ENCODE measurements around the gene ADD2. TPM values are rescaled to one million over a fixed set of nuclear protein-coding genes. Genes with fewer than 3 reads are reported as not detected.

Gene ADD2
- total RNA-seq, 1 donor from 2014 or later, result 2.6 TPM

DNA sequence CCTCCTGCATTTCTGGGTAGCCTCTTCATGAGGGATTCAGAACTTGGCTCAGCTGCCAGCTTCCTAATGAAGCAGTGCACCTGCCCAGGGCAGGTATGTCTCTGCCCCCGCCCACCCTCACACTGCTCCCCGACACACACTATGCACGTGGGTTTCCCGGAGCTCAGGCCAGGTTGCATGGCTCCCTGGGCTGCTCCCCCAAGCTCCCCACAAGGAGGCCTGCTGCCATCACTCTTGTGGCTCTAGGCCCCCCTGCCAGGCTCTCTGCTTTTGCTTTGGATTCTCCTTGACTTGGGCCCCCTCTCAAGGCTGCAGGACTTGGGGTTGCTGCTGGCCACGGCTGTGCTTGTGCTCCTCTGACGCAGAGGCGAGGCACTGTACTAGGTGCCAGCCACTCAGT is 43.6 kb downstream of the ADD2 start:
- DNase-seq (ENCODE audit: low read depth, low spot score), result no peak

DNA sequence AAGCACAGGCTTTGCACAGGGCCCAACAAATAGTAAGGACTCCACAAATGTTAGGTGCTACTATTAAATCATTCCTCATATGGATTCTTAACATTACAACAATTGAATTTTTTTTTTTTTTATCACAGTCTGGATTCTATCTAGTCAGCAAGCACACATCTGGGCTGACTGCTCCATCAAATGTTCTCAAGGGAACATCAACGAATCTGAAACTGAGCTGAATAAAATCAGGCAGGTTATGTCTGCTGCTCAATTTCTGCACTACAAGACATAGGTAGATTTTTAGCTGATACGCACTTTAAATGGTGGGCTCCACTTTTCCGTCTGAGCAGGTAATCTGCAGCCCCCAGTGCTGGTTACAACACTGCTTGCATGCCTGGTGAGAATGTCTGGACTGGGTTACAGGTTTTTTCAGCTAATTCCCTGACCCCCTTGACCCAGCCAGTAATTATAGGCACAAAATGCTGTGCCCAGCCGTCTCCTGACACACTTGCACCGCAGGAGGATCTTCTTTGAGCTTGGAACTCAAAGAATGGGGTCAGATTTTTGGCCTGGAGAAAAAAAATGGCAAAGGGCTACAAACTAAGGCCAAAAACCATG is 44.6 kb downstream of the ADD2 start:
- DNase-seq (ENCODE audit: low read depth, low spot score), result no peak

DNA sequence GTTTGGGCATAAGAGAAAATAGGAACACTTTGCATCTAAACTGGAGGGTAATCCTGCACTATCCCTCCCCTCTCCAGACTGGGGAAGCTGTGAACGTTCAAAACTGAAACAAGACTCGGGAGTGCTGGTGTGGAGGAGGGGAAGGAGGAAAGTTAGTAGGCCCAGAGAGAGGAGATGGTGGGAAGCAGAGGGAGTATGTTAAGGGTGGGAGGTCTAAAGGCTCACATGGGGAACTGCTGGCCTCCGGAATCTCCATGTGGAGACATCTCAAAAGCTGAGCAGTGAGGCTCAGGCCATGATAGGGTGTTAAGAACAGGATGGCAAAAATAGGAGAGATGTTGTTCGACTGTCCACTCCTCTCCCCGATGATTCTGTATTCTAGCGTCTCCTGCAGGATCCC is 47.9 kb downstream of the ADD2 start:
- DNase-seq (ENCODE audit: low read depth, low spot score), result no peak

DNA sequence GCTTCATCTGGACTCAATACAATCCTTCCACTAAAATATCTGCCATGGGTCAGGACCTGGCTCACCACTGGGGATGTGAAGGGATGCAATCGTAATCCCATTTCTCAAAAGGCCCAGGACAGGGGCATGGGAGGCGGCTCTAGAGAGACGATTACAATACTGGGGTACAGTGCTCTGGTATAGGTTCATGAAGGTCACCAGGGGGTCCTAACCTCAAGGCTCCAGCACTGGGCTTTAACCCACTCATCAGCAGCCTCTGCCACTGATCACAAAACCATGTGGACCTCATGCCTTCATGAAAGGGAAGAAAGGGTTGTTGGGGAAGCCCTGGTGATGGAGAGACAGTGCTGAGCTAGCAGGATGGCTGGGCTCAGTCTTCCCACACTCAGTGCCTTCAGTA is 48.8 kb downstream of the ADD2 start:
- DNase-seq (ENCODE audit: low read depth, low spot score), result no peak

DNA sequence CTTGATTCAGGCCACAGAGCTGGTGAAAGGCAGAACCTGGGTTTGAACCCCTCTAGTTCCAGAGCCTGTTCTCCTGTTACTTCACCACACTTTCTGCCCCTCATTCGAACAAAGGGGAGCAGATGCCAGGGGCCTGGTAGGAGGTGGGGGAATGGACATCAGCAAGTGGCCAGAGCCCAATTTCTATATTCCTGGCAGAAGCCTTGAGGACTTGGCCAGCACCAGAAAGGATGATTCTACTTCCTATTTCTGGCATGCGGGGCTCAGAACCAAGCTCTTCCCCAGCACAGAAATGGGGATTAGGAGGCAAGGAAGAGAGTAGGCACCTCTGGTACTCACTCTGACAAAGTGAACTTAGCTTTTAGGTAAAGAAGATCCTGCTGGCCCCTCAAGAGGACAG is 49.3 kb downstream of the ADD2 start:
- DNase-seq (ENCODE audit: low read depth, low spot score), result no peak

DNA sequence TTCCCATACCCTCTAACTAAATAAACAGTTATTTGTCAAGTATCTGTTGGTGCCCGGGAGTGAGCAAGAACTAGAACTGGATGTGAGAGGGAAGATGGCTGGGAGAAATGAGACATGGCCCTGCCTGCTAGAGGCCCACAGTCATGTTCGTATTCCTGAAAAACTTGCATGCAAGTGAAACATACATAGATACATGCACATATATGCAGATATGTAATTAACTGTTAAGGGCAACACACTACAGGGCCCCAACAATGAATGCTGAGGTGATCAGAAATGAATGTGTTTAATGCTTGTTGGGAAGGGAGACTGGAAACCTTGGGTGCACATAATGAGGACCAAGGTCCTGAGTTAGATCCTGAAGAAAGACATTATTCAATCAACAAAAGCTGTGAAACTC is 49.8 kb downstream of the ADD2 start:
- no peak for DNase-seq (ENCODE audit: low read depth, low spot score)

DNA sequence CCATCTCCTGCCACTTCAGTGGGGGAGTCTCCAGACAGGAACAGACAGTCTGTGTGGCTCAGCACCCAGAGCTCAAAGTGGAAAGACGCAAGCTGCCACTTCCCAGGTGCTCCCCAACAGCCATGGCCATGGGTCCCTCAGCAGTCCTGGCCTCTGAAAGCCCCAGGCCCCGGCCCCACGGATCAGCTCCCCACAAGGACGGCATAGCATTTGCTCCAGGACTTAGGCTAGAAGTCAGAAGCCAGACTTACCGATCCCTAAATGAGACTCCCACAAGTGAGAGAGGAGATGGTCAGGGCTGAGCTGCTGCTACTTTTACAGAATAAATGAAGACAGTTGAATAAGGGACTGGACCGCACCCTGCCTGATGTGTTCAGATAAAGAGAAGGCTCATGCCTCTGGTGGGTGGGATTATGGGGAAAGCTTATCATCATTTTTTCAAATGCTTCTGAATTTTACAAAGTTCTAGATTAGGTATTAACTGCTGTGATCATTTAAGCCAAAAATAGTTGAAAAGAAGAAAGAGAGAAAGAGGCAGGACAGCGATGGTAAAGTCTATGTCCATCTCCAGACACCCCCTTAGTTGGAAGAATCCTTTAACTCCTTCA is 50.5 kb downstream of the ADD2 start:
- no peak for DNase-seq (ENCODE audit: low read depth, low spot score)

DNA sequence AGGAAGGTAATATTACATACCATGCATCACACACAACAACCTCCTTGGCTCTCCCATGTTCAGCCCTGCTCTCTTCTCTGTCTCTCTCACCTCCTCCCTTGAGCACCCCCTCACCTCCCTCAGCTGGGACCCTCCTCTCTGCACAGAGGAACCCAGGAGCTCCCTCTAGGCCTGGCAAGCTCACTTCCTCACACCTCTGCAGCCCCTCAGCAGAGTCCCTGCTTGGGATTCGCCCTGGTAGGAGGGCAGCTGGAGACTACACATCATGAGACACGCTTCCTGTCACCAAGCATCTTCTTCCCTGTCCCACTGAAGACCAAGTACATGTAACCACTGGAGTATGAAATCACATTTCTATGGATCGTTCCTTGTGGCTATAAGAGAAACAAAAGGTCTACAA is 51.0 kb downstream of the ADD2 start:
- DNase-seq (ENCODE audit: low read depth, low spot score), result no peak

DNA sequence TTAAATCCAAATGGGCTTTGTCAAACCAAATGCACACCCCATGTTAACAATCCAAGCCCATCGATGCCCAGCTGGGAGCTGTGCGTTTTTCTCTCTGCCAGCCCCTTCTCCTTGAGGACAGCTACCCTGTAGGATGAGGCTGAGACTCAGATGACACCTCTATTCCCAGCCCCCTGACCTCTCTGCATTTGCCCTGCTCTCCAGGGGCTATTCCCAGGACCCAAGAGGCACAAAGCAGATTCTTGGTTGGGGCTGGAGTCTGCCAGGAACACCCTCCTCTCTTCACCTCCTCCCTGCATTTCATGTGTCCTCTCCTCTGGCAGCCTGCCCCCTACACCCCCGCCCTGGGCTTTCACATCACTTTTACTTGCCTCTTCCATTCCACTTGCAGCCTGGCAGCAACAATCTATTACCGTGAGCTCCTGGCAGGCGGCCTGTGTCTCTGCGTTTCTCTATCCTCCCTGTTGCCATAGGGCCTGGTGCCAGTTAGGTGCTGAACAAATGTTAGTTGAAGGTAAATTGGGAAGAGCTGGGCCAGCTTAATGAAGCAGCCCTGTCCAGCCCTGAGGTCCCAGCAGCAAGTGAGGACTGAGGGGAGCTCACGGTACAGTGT is 51.8 kb downstream of the ADD2 start:
- DNase-seq (ENCODE audit: low read depth, low spot score), result no peak

DNA sequence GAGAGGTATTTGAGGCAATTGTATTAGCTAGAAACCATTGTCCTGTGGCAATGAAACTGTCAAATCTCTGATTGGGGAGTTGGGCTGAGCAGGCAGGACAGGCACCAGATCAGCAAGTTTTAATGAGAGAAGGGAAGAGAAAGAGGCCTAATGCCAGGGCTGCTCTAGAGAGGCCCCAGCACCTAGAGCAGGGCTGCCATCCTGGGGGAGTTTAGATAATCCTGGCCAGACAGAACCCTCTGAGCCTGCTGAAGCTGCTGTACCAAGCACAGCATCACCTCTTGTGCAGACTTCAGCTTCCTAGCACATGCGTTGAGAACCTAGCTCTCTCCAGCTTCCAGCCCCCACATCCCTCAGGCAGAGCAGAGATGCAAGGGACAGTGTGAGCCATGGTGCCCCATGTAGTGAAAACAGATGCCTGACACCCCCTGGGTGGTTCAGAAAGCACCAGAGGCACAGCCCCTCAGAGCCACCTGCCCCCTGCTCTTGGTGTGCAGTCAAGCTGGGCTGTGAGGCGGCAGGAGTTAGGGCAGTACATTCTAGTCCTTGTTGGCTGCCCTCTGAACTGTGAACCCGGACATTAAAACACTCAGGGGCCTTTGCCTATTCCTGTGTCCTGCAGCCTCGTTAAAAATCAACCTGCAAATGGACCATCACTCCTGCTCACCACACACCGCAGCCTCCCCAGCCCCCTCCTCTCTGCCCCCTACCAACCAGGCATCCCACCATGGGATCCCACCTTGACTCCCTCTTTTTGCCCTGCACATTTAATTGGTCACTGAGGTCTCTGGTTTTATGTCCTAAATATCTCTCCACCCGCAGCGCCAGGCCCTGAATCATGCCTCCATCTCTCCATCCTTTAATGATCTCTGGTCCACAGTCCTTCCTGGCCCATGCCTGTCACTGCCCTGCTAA is 52.7 kb downstream of the ADD2 start:
- no peak for DNase-seq (ENCODE audit: low read depth, low spot score)

DNA sequence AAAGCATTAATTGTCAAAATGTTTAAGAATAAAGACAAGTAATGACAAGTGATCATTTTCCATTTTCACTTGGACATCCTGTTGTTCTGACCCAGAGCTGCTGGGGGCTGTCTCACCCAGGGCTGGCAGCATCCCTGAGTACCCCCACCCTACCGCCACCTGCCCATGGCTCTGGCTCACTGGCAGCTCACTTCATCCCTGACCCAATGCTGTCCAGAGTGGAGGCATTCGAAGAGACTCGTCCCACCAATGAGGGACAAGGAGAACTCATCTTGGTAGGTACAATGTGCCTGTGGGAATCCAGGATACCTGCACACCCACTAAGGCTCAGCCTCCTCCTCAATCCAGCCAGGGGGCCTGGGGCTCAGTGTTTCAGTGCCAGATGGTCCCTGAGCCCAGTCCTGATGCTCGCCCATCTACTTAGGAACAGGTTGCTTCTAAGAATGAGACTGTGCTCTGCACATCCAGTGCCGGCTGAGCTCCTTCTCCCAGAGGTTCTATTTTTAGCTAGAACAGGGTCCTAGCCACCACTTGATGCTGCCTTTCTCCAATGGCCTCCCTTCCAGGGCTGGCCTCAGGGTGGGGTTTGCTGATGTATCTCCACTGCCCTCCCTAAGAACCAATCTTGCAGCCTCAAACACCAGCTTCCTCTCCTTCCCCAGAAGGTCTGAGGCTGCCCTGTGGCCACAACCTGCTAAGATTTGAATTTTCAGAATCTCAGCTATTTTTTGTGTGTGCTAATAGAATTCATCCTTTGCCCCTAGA is 53.7 kb downstream of the ADD2 start:
- DNase-seq (ENCODE audit: low read depth, low spot score), result no peak

DNA sequence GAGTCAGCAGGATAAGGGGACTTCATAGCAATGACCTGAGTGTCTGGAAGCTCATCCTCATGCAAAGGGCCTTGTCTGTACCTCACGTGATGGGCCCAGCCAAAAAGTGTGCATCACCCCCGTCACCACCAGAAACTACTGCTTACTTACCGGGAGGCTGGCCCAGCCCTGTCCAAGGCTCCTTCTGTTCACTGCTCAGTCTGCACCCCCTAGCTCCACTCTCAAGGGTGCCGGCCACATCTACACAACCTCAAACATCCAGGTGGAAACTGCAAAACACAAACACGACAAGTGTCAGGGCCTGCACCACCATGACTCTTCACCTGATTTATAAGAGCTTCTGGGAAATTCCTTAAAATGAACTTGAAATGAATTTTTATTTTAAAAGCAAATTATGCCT is 55.1 kb downstream of the ADD2 start:
- DNase-seq (ENCODE audit: low read depth, low spot score), result no peak

DNA sequence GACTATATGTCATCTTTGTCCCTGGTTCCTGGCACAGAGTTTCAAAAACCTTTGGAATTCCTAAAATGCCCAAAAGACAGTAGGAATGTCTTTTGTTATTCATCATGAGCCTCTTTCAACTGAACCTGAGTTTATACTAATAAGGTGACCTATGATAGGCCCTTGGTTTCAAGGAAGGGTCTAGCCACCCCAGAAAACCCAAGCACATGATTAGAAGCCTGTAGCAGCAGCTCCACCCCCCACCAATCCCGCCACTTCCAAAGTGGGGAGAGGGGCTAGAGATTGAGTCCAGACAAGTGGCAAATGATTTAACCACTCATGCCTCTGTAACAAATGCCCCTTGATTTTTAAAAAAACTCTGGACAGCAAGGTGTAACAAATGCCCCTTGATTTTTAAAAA is 56.8 kb downstream of the ADD2 start:
- no peak for DNase-seq (ENCODE audit: low read depth, low spot score)

DNA sequence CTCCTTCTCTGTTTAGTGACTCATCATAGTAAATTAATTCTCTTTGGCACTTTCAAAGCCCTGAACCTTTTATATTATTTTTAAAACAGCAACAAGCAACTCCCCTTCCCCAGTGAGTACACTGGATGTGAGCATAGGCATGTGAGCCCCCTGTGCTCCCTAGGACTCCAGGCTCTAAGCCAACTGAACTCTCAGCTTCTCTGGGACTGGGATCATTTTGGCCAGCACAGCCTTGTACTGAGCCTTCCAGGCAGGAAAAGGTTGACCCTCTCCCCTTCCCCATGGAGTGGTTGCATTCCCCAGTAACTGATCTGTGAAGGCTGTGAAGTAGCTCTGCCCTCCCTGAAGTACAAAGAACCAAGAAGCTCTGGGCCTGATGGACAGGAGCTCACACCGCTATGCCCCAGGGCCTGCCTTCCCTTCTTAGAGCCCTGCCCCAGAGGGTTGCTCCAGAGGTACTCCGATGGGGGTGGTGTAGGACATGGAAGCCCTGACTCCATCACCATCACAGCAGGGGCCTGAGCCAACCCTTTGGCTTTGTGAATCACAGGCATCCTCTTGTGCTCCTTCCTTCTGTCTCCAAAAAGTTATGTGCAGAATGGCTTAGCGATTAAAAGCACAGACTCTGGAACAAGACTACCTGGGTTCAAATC is 57.8 kb downstream of the ADD2 start:
- no peak for DNase-seq (ENCODE audit: low read depth, low spot score)

DNA sequence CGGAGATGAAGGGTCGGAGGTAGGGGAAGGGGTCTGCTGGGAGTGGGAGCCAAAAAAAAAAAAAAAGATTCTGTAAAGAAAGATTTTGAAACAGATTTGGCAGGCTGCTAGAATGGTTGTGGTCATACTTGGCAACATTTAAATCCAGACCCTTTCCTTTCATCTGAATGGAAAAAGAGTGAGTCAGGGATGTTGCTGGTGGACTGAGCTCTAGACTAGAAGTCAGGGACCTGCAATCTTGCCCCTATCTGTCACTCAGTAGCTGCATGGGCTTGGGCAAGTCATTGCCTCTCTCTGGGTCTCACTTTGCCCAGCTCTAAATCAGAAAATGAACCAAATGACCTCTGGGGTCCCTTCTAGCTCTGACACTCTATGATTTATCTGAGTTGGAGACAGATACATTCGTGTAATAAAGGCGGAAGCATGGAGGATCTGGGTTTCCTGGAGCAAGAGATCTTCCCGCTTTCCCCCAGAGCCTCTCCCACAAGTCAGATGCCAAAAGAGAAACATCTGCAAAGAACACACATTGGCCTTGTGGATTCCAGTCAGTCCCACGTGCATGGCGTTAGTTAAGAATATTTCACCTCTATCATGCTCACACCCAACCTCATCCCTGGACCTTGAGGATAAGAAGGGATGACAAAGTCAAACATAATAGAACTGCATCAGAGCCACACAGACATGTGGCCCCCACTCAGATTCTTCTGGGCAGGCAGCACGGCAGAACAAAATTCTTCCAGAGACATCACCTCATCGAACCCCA is 58.5 kb downstream of the ADD2 start:
- DNase-seq (ENCODE audit: low read depth, low spot score), result no peak

DNA sequence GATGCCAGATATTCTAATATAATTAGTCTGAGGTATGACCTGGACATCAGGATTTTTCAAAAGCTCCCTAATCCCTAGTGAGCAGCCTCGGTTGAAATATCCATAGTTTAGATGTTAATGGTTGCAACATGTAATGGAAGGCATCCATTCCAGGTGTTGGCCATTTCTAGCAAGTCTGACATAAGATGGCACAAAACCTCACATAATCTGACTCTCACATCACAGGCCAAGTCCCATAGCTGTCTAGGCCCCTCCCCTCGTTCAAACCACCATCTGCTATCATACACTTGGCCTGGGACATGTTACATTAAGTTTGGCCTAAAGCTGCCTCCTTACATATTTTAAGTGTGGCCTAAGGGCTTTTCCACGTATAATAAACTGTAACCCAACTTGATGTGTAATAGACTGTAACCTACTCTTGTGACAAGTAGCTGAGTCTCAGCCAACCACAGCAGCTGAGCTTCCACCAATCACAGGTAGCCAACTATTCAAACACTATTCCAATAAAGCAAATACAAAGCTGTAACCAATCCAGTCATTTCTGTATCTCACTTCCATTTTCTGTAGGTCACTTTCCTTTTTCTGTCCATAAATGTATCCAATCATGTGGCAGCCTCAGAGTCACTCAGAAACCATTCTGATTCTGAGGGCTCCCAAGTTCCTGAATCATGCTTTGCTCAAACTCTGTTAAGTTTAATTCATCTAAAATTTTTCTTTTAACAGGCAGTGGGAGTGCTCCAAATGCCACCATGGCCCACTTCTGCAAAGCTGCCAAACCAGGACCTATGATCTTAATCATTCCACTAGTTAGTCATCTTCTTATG is 59.4 kb downstream of the ADD2 start:
- DNase-seq (ENCODE audit: low read depth, low spot score), result no peak

DNA sequence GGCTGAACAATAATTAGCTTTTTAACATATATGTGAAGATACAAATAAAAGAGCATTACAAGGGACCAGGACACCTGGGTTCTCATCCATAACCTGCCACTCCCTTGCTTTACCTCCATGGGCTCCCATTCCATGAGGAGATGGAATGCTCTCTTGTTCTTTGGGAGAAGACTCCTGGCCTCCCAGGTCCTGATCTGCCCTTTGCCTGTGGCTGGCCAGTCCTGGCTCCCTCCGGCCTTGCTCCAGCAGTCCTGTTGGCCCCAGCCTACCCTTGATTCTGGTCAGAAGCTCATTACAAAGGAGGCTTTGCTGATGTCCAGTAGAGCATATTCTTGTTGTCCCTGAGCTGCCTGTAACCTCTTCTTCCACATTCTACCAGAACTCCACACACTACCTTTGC is 60.3 kb downstream of the ADD2 start:
- DNase-seq (ENCODE audit: low read depth, low spot score), result no peak

DNA sequence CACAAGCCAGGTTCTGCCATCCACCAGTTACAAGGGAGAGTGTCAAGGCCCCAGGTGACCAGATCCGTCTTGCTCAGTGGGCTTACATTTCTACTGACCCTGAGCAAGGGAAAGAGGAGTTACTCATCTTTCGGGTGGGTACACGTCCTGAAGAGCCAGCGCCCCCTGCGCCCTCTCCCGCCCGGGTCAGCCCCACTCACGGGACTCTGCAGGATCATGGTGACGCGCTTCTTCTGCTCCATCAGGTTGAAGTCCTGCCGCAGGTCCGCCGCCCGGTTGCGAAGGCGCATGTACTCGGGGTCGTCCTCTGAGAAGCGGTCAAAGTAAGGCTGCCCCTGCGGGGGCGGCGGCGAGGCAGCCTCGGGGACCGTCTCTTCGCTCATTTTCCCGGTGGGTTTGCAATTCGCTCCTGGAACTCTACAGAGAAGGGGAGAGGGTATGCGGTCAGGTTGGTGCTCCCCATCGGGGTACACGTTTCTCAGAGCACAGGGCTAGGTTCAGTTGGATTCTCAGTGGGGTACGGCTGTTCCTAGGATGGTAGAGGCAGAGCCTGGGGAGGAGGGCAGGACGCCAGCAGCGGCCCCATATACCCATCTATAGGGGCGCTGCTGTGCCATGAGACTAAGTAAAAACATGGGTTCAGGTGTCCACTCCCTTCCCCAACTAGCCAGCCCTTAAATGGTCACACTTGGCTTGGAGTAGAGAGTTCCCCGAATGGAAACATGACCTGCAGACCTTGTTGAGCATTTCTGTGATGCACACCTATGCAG is 61.8 kb downstream of the ADD2 start:
- no peak for DNase-seq (ENCODE audit: low read depth, low spot score)

All from pulmonary artery endothelial cell (primary cell).